Gastrocnemius medialis (tissue), 4 donors: Measurements from ENCODE around the gene AKAP13.
"Not testable (repeated sequence)": the region's sequence is repeated elsewhere in the genome, so short reads cannot be mapped to it uniquely, and the experiment has no call there.

Experiments
- POLR2A ChIP-seq, 2 donors: fragments of 450-650 bp; IDR thresholded peaks; one replicate each; pipeline ENCODE4 v1.6.1; 2017; ENCODE audit warnings: antibody characterized with exemption in 2 of 2, mild to moderate bottlenecking in 2 of 2, moderate library complexity in 2 of 2
- TF ChIP-seq, protein P1 (sequence below), 5 experiments: fragments of 450-650 bp in 3 of 5; fragments of 200-600 bp in 2 of 5; sonication (generic) in 2 of 5; IDR thresholded peaks in 4 of 5; conservative IDR thresholded peaks in 1 of 5; 1 replicate in 4 of 5; 2 replicates in 1 of 5; pipeline ENCODE4 v1.5.1; 2016 to 2019; ENCODE audit warnings: antibody characterized with exemption in 5 of 5, mild to moderate bottlenecking in 3 of 5, moderate library complexity in 3 of 5

DNA sequence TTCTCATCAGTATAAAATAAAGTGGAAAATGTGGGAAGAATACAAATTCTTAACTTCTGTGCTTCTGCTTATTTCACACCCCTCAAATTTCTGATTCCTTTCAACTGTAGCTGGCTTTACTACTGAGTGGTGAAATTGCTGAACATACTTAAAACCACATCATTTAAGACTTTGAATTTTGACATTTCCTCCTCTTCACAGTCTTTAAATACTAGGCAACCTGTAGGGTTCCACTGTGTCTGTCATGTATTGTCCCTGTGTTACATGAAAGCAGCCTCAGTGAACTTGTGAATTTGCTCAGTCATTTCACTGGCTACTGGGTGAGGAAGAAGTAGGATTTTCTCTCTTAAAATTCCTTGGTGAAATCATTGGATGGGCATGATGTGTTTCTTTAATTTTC lies 101.1 kb downstream of the AKAP13 start:
- TF ChIP-seq POLR2A (IDR thresholded peaks at IDR 0.05), result not testable (repeated sequence)
- TF ChIP-seq, protein P1, sequence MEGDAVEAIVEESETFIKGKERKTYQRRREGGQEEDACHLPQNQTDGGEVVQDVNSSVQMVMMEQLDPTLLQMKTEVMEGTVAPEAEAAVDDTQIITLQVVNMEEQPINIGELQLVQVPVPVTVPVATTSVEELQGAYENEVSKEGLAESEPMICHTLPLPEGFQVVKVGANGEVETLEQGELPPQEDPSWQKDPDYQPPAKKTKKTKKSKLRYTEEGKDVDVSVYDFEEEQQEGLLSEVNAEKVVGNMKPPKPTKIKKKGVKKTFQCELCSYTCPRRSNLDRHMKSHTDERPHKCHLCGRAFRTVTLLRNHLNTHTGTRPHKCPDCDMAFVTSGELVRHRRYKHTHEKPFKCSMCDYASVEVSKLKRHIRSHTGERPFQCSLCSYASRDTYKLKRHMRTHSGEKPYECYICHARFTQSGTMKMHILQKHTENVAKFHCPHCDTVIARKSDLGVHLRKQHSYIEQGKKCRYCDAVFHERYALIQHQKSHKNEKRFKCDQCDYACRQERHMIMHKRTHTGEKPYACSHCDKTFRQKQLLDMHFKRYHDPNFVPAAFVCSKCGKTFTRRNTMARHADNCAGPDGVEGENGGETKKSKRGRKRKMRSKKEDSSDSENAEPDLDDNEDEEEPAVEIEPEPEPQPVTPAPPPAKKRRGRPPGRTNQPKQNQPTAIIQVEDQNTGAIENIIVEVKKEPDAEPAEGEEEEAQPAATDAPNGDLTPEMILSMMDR (IDR thresholded peaks at IDR 0.05 in 4 of 5, conservative IDR thresholded peaks at IDR 0.05 in 1 of 5), result not testable (repeated sequence)
